PFSK-1 (cell line): ENCODE results near the gene NPAT.

Experiments used
- FOXP2 ChIP-seq: optimal IDR thresholded peaks from 2 replicates; pipeline ENCODE3; 2011; ENCODE audit warnings: borderline replicate concordance, control low read depth, inconsistent platforms; ENCODE audit not compliant: insufficient read depth; ENCODE audit errors: extremely low read length, extremely low read depth
- REST ChIP-seq, 2 experiments: IDR thresholded peaks; 2 replicates each; pipeline versions ENCODE4 v1.6.1 to v1.8.0; 2011 to 2012; ENCODE audit warnings: low read depth in 2 of 2, low read length in 2 of 2, control low read depth in 1 of 2, inconsistent platforms in 1 of 2, mild to moderate bottlenecking in 1 of 2, moderate library complexity in 1 of 2; ENCODE audit not compliant: insufficient read depth in 1 of 2

GRCh38 chr11:108144615-108145014 is 77.8 kb downstream of the NPAT start:
- no peak for TF ChIP-seq FOXP2
- no peak for TF ChIP-seq REST (IDR thresholded peaks at IDR 0.05; ENCODE audit: insufficient read depth in 1 of 2, low read depth in 2 of 2, low read length in 2 of 2)
